PC-3 (cell line): Measurements from ENCODE around the gene SLC34A1. TPM values are rescaled to one million over a fixed set of nuclear protein-coding genes. Genes with fewer than 3 reads are reported as not detected.

Experiments
- ATAC-seq: fragments of 200-7000 bp; cut with Tn5 transposase; 2 replicates; pipeline ENCODE4 v1.9.1; 2020; ENCODE audit warnings: mild to moderate bottlenecking, moderate library complexity
- BruUV-seq: library from RNA; stranded (reverse); fragments of 400-500 nt; replicated peaks from 2 replicates; lab custom pipeline; 2021; lab: Mats Ljungman, UMichigan
- CTCF ChIA-PET: fragments of 300-600 bp; sonication (Branson Sonifier 250); formaldehyde crosslinking; loops from one replicate; lab custom pipeline; 2022; ENCODE audit warnings: antibody characterized with exemption; lab: Charles Lee
- POLR2A ChIA-PET: fragments of 300-600 bp; sonication (Branson Sonifier 250); formaldehyde crosslinking; loops from one replicate; lab custom pipeline; 2022; ENCODE audit warnings: antibody characterized with exemption; ENCODE audit not compliant: unreplicated experiment; lab: Charles Lee
- DNase-seq: peaks from one replicate; pipeline ENCODE4 v3.0.0-alpha.2; 2015
- H2AFZ ChIP-seq: fragments of 300-600 bp; sonication (generic); 2 replicates; pipeline ENCODE4 v1.6.0; 2016; ENCODE audit warnings: antibody characterized with exemption, low read length
- H3F3A ChIP-seq: fragments of 300-600 bp; sonication (generic); one replicate; pipeline ENCODE4 v1.6.0; 2017; ENCODE audit warnings: antibody characterized with exemption, low read length, control low read depth, mild to moderate bottlenecking; ENCODE audit not compliant: unreplicated experiment
- H3K27ac ChIP-seq: fragments of 300-600 bp; sonication (generic); 2 replicates; pipeline ENCODE4 v1.5.1; 2016; ENCODE audit warnings: mild to moderate bottlenecking, low read length
- H3K27me3 ChIP-seq: fragments of 300-600 bp; sonication (generic); 2 replicates; pipeline ENCODE4 v1.6.1; 2016; ENCODE audit warnings: low read length, mixed read lengths
- H3K36me3 ChIP-seq: fragments of 300-600 bp; sonication (generic); 2 replicates; pipeline ENCODE4 v1.6.1; 2016; ENCODE audit warnings: low read depth, mixed run types, low read length, mixed read lengths
- H3K4me1 ChIP-seq: fragments of 300-600 bp; sonication (generic); 2 replicates; pipeline ENCODE4 v1.5.1; 2016; ENCODE audit warnings: low read length; ENCODE audit not compliant: insufficient read depth
- H3K4me2 ChIP-seq: fragments of 300-600 bp; sonication (generic); 2 replicates; pipeline ENCODE4 v1.6.0; 2016; ENCODE audit warnings: low read length
- H3K4me3 ChIP-seq: fragments of 300-600 bp; sonication (generic); 2 replicates; pipeline ENCODE4 v1.5.1; 2016; ENCODE audit warnings: mild to moderate bottlenecking, low read length, mixed read lengths
- H3K79me2 ChIP-seq: fragments of 300-600 bp; sonication (generic); 2 replicates; pipeline ENCODE4 v1.6.1; 2017; ENCODE audit warnings: low read length, mixed read lengths
- H3K9ac ChIP-seq: fragments of 300-600 bp; sonication (generic); 2 replicates; pipeline ENCODE4 v1.6.0; 2016; ENCODE audit warnings: mild to moderate bottlenecking, low read length
- H3K9me2 ChIP-seq: fragments of 300-600 bp; sonication (generic); replicated peaks from 2 replicates; pipeline ENCODE4 v1.6.1; 2016; ENCODE audit warnings: mixed run types, low read length, mixed read lengths
- H3K9me3 ChIP-seq: fragments of 300-600 bp; sonication (generic); 2 replicates; pipeline ENCODE4 v1.6.1; 2016; ENCODE audit warnings: low read length, mixed read lengths
- H4K20me1 ChIP-seq: fragments of 300-600 bp; sonication (generic); 2 replicates; pipeline ENCODE4 v1.6.1; 2016; ENCODE audit warnings: low read length, mixed read lengths
- CTCF ChIP-seq: fragments of 300-600 bp; sonication (generic); conservative IDR thresholded peaks from 2 replicates; pipeline ENCODE4 v1.5.1; 2017; ENCODE audit warnings: antibody characterized with exemption, low read depth, mild to moderate bottlenecking, low read length
- EZH2 ChIP-seq: fragments of 300-600 bp; sonication (generic); IDR thresholded peaks from one replicate; pipeline ENCODE4 v1.6.1; 2017; ENCODE audit warnings: antibody characterized with exemption, mild to moderate bottlenecking, low read length; ENCODE audit not compliant: unreplicated experiment
- EZH2phosphoT487 ChIP-seq: fragments of 300-600 bp; sonication (generic); IDR thresholded peaks from 2 replicates; pipeline ENCODE4 v1.6.1; 2018; ENCODE audit warnings: mild to moderate bottlenecking, antibody characterized with exemption, low read length, borderline replicate concordance
- intact Hi-C: fragments of 100-400 bp; cut with micrococcal nuclease; formaldehyde crosslinking; loops from 2 replicates; pipeline ENCODE4 v1.9.0; 2023
- total RNA-seq: library from RNA; depleted of rRNA; stranded (reverse); fragments of >200 nt; gene quantifications from 2 replicates; pipeline ENCODE4 v1.2.3, GENCODE V29; 2014

SLC34A1 gene
- total RNA-seq, 1 experiment from 2014 or later = 0.07 TPM

- H3K9ac ChIP-seq = no peak overlapping the region
- H3K4me3 ChIP-seq = no peak overlapping the region
- no peaks in the 10 kb centered on the region for H3K27me3 ChIP-seq
- intact Hi-C loops = no loop called here
- POLR2A ChIA-PET = no interaction called here
- H3K79me2 ChIP-seq = no peaks in the 10 kb centered on the region
- no peak for DNase-seq
- TF ChIP-seq CTCF = no peak
- TF ChIP-seq EZH2 = no peak
- TF ChIP-seq EZH2phosphoT487 = no peak
- BruUV-seq = no TSS peak
- no peaks in the 10 kb centered on the region for H4K20me1 ChIP-seq
- no peaks in the 10 kb centered on the region for H3K36me3 ChIP-seq
- no peak overlapping the region for H3K4me2 ChIP-seq
- CTCF ChIA-PET = no interaction called here
- H3K9me2 ChIP-seq = no peaks in the 10 kb centered on the region
- no peak overlapping the region for H3K27ac ChIP-seq
- ATAC-seq = no peak
- H3K4me1 ChIP-seq = peaks cover 7% of the 10 kb centered on the region
- no peak overlapping the region for H2AFZ ChIP-seq
- no peaks in the 10 kb centered on the region for H3F3A ChIP-seq
- H3K9me3 ChIP-seq = no peaks in the 10 kb centered on the region
Observed at GRCh38 chr5:177421062-177421798, 37.0 kb downstream of the SLC34A1 start.

GRCh38 chr5:177423671-177424070, 39.4 kb downstream of the SLC34A1 start:
- no peak overlapping the region for H3K4me3 ChIP-seq
- no TSS peak for BruUV-seq
- no peak for DNase-seq
- no peaks in the 10 kb centered on the region for H3F3A ChIP-seq
- ATAC-seq = no peak
- intact Hi-C loops = no loop called here
- no peak overlapping the region for H3K9ac ChIP-seq
- no peak overlapping the region for H3K27ac ChIP-seq
- H4K20me1 ChIP-seq = 0 out of 2 replicates have a peak, but pooled peaks cover 5% of the 10 kb centered on the region
- H3K9me2 ChIP-seq = no peaks in the 10 kb centered on the region
- no peaks in the 10 kb centered on the region for H3K27me3 ChIP-seq
- H3K36me3 ChIP-seq = no peaks in the 10 kb centered on the region
- no peak overlapping the region for H3K4me2 ChIP-seq
- no peak for TF ChIP-seq EZH2
- no peak for TF ChIP-seq EZH2phosphoT487
- TF ChIP-seq CTCF = no peak
- peaks cover 20% of the 10 kb centered on the region for H3K79me2 ChIP-seq
- no peaks in the 10 kb centered on the region for H3K9me3 ChIP-seq
- ChIA-PET CTCF (interaction anchor here (0.6 kb wide), 1 partner anchor 18 kb away, joined by 3 read pairs; no protein-coding TSS in a partner anchor), POLR2A (no interaction called here)
- peaks cover 19% of the 10 kb centered on the region for H3K4me1 ChIP-seq
- no peak overlapping the region for H2AFZ ChIP-seq
